WTC11 (cell line): ENCODE results near the gene RASSF1. TPM values are rescaled to one million over a fixed set of nuclear protein-coding genes. Genes with fewer than 3 reads are reported as not detected.
"Not testable (repeated sequence)": the region's sequence is repeated elsewhere in the genome, so short reads cannot be mapped to it uniquely, and the experiment has no call there.

Source experiments
- ATAC-seq: fragments of 200-7000 bp; cut with Tn5 transposase; 2 replicates; pipeline ENCODE4 v1.10.0; 2021; ENCODE audit warnings: mild to moderate bottlenecking, moderate library complexity
- CTCF ChIA-PET: fragments of 300-600 bp; sonication (Branson Sonifier 250); formaldehyde crosslinking; loops from one replicate; lab custom pipeline; 2021; ENCODE audit warnings: antibody characterized with exemption; lab: Charles Lee
- POLR2A ChIA-PET: fragments of 350-600 bp; sonication (Branson Sonifier 250); formaldehyde crosslinking; loops from one replicate; lab custom pipeline; 2021; ENCODE audit warnings: antibody characterized with exemption; lab: Charles Lee
- DNase-seq: peaks from one replicate; pipeline ENCODE4 v3.0.0; 2021; ENCODE audit warnings: low spot score
- H3K27ac Mint-ChIP-seq: 2 replicates; pipeline ENCODE4 v1.8.0; 2021; ENCODE audit warnings: mixed read lengths
- H3K27me3 Mint-ChIP-seq: 2 replicates; pipeline ENCODE4 v1.8.0; 2021; ENCODE audit warnings: low read depth, mild to moderate bottlenecking, moderate library complexity, mixed read lengths
- H3K36me3 Mint-ChIP-seq: 2 replicates; pipeline ENCODE4 v1.8.0; 2021; ENCODE audit warnings: mixed read lengths
- H3K4me1 Mint-ChIP-seq: 2 replicates; pipeline ENCODE4 v1.8.0; 2022; ENCODE audit warnings: mixed read lengths
- H3K4me3 Mint-ChIP-seq: 2 replicates; pipeline ENCODE4 v1.8.0; 2021; ENCODE audit warnings: mild to moderate bottlenecking, moderate library complexity, mixed read lengths
- H3K9me3 Mint-ChIP-seq: 2 replicates; pipeline ENCODE4 v1.8.0; 2021; ENCODE audit warnings: mixed read lengths
- ELF4 ChIP-seq: sonication (generic); formaldehyde crosslinking; IDR thresholded peaks from 2 replicates; pipeline ENCODE4 v1.8.1; 2022; ENCODE audit warnings: low read depth, mild to moderate bottlenecking, moderate library complexity, missing genetic modification reagents
- NR1H2 ChIP-seq: sonication (generic); formaldehyde crosslinking; IDR thresholded peaks from 2 replicates; pipeline ENCODE4 v1.9.0; 2021; ENCODE audit warnings: mild to moderate bottlenecking, moderate library complexity, missing genetic modification reagents
- total RNA-seq: library from RNA; stranded (reverse); gene quantifications from 3 replicates; pipeline ENCODE4 v1.2.3, GENCODE V29; 2021
- TF ChIP-seq, protein P1 (sequence below): sonication (generic); formaldehyde crosslinking; IDR thresholded peaks from 2 replicates; pipeline ENCODE4 v1.8.0; 2022; ENCODE audit warnings: mild to moderate bottlenecking, missing genetic modification reagents

RASSF1 gene
- total RNA-seq, 1 experiment from 2014 or later, result 14.5 TPM

DNA sequence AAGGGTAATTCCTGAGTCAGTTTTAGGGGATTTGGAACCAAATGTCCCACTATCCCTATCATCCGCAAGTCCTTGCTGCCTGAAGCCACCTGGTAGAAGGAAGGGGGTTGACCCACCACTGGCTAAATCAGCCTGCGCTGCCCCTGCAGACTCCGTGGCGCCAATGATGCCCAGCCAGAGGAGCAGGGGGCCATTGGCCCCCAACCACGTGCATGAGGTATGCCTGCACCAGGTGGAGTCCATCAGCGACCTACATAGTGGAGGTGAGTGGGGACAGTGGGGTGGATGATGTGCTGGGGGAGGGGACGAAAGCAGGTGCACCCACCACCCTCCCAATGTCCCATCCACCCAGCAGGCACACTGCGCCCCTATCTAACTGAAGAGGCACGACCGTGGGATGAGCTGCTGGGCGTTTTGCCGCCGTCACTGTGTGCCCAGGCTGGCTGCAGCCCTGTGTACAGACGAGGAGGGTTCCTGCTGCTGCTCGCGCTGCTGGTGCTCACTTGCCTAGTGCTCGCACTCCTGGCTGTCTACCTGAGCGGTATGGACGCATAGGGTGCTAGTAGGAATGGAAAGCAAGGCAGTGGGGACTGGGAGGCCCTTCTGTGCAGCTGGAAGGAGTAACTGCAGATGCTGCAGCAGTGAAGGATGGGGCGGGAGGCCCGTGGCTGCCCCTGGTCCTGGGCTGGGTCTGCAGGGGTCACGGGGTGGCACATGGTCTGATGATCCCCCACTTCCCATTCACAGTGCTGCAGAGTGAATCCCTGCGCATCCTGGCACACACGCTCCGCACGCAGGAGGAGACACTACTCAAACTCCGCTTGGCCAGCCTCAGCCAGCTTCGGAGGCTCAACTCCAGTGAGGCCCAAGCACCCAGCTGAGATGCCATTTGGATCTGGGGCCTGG is 54.1 kb downstream of the RASSF1 start (continued):
- TF ChIP-seq, protein P1, sequence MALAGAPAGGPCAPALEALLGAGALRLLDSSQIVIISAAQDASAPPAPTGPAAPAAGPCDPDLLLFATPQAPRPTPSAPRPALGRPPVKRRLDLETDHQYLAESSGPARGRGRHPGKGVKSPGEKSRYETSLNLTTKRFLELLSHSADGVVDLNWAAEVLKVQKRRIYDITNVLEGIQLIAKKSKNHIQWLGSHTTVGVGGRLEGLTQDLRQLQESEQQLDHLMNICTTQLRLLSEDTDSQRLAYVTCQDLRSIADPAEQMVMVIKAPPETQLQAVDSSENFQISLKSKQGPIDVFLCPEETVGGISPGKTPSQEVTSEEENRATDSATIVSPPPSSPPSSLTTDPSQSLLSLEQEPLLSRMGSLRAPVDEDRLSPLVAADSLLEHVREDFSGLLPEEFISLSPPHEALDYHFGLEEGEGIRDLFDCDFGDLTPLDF (CRISPR knock-in tag), result no peak
- no peak for TF ChIP-seq ELF4 (CRISPR knock-in tag)
- TF ChIP-seq NR1H2 (CRISPR knock-in tag), result no peak

DNA sequence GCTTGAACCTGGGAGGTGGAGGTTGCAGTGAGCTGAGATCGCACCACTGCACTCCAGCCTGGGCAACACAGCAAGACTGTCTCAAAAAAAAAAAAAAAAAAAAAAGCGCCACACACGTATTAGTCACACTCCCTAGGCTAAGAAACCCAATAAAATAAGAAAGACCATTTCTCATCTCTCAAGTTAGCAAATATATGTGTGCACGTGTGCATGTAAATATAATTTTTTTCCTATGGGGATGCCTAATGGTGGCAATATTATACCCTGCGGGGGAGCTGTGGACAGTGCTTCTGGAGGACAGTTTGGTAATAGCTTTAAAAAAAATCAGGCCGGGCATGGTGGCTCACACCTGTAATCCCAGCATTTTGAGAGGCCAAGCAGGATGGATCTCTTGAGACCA is 56.5 kb downstream of the RASSF1 start:
- H3K36me3 Mint-ChIP-seq, result peaks cover 15% of the 10 kb centered on the region
- CTCF ChIA-PET, result interaction anchor here (0.8 to 1.9 kb wide), 2 partner anchors 9 to 15 kb away, joined by 3 to 9 read pairs; partner anchors contain the start of genes HYAL3 and NAA80
- H3K27me3 Mint-ChIP-seq, H3K27ac Mint-ChIP-seq, H3K9me3 Mint-ChIP-seq, ATAC-seq, H3K4me1 Mint-ChIP-seq, POLR2A ChIA-PET, DNase-seq, H3K4me3 Mint-ChIP-seq: not testable (repeated sequence)

Other genes with a start within 250 kb of the RASSF1 start
- gene SEMA3F, start 185.5 kb downstream of the RASSF1 start, total RNA-seq, result 49.0 to 52.0 TPM (median 52.0 TPM) in 3 replicates
- 0.13 to 0.39 TPM (median 0.14 TPM) in 3 replicates for gene GNAT1, start 149.2 kb downstream of the RASSF1 start, total RNA-seq
- gene SLC38A3, start 135.6 kb downstream of the RASSF1 start, total RNA-seq, result 0.90 to 1.6 TPM (median 1.3 TPM) in 3 replicates
- gene GNAI2, start 104.6 kb downstream of the RASSF1 start, total RNA-seq, result 181 to 185 TPM (median 185 TPM) in 3 replicates
- 7.3 to 9.0 TPM (median 8.7 TPM) in 3 replicates for gene SEMA3B, start 71.7 kb downstream of the RASSF1 start, total RNA-seq
- 0.41 to 0.60 TPM (median 0.57 TPM) in 3 replicates for gene LSMEM2, start 61.7 kb downstream of the RASSF1 start, total RNA-seq
- 63.2 to 92.0 TPM (median 75.6 TPM) in 3 replicates for gene IFRD2, start 48.4 kb downstream of the RASSF1 start, total RNA-seq
- 2.9 to 3.8 TPM (median 3.2 TPM) in 3 replicates for gene HYAL3, start 41.4 kb downstream of the RASSF1 start, total RNA-seq
- 13.7 to 17.3 TPM (median 13.7 TPM) in 3 replicates for gene NAA80, start 41.4 kb downstream of the RASSF1 start, total RNA-seq
- gene HYAL1, start 37.3 kb downstream of the RASSF1 start, total RNA-seq, result 3.4 to 3.8 TPM (median 3.5 TPM) in 3 replicates
- gene HYAL2, start 18.1 kb downstream of the RASSF1 start, total RNA-seq, result 58.0 to 65.6 TPM (median 62.9 TPM) in 3 replicates
- 34.7 to 41.1 TPM (median 38.0 TPM) in 3 replicates for gene TUSC2, start 12.6 kb downstream of the RASSF1 start, total RNA-seq
- gene ZMYND10, start 4.9 kb upstream of the RASSF1 start, total RNA-seq, result 0.46 to 0.80 TPM (median 0.74 TPM) in 3 replicates
- gene NPRL2, start 9.9 kb upstream of the RASSF1 start, total RNA-seq, result 20.6 to 26.6 TPM (median 23.9 TPM) in 3 replicates
- gene CYB561D2, start 10.0 kb upstream of the RASSF1 start, total RNA-seq, result 9.8 to 12.0 TPM (median 11.3 TPM) in 3 replicates
- gene TMEM115, start 18.7 kb upstream of the RASSF1 start, total RNA-seq, result 26.7 to 30.0 TPM (median 28.4 TPM) in 3 replicates
- 22.0 to 23.4 TPM (median 22.3 TPM) in 3 replicates for gene CACNA2D2, start 162.8 kb upstream of the RASSF1 start, total RNA-seq
- gene C3orf18, start 226.9 kb upstream of the RASSF1 start, total RNA-seq, result 11.5 to 14.0 TPM (median 12.1 TPM) in 3 replicates
- 15.2 to 20.9 TPM (median 15.8 TPM) in 3 replicates for gene HEMK1, start 228.7 kb upstream of the RASSF1 start, total RNA-seq